Hematopoietic multipotent progenitor cell (in vitro differentiated cells): ENCODE results near the gene SH3BP1. TPM values are rescaled to one million over a fixed set of nuclear protein-coding genes. Genes with fewer than 3 reads are reported as not detected.

ENCODE experiments used
- DNase-seq, 3 donors: peaks; one replicate each; pipeline ENCODE4 v3.0.0-alpha.2; 2011 to 2015; ENCODE audit warnings: low read depth in 2 of 3, low spot score in 2 of 3
- total RNA-seq: library from RNA; depleted of rRNA; stranded (reverse); fragments of >200 nt; gene quantifications from one replicate; pipeline ENCODE4 v1.2.3, GENCODE V29; 2012

Gene SH3BP1
- total RNA-seq, 1 donor: 32.3 TPM

DNA sequence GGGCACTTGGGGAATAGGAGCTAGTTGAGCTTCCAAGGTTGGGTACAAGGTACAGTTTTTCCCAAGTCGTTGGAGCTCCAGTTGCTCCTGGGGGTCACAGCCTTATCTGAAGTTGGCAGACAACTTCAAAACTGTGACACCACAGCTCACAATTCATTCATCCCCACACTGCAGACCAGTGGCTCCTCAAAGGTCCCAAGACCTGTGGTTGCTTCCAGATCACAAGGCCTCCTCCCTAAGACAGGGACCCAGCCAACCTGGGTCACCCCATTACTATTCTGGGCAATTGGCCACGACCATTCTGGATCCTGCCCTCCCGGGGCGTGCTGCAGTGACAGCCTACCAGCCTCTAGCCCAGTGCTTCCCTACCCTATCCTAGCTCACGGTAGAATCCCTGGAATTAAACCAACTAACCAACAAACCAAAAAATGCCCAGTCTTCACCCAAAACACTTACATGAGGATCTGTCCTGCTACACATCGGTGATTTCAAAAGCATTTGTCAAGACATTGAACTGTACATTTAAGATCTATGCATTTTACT is 18.2 kb downstream of the SH3BP1 start:
- no peak for DNase-seq

DNA sequence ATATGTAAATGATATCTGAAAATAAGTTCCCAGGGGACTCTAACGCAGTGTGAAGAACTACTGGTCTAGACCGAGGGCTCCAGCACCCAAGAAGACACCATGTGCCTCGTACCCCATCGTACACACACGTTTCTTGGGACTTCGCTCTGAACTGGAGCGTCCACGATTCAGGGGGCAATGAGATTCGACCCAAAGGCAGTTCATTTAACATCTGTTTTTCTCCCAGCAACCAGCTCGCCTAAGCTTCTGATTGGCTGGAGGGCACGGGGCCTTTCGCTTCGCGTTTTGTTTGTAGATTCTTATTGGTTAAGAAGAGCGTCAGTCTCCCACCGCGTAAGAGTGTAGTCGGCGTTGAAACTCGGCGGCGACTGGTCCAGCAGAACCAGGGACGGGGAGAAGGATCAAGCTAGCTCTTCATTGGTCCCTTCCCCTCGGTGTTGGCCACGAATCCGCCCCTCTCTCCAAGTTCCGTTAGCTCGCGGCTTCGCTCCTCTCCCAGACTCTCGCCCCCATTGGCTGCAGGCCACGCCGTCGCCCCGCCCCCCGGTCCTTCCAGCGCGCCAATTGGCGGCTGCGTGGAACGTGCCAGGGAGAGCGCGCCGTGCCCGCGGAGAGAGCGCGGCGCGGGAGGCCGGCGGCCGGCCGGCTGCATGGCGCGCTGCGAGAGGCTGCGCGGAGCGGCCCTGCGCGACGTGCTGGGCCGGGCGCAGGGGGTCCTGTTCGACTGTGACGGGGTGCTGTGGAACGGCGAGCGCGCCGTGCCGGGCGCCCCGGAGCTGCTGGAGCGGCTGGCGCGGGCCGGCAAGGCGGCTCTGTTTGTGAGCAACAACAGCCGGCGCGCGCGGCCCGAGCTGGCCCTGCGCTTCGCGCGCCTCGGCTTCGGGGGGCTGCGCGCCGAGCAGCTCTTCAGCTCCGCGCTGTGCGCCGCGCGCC is 18.9 kb downstream of the SH3BP1 start, which contains the start of gene PDXP:
TSS of gene PDXP (plus strand) at position 591 of the 933 bp plus-strand sequence. CDS start at position 651, 60 bp downstream.
- peak; percentile 91 to 100 (median 100) for DNase-seq

DNA sequence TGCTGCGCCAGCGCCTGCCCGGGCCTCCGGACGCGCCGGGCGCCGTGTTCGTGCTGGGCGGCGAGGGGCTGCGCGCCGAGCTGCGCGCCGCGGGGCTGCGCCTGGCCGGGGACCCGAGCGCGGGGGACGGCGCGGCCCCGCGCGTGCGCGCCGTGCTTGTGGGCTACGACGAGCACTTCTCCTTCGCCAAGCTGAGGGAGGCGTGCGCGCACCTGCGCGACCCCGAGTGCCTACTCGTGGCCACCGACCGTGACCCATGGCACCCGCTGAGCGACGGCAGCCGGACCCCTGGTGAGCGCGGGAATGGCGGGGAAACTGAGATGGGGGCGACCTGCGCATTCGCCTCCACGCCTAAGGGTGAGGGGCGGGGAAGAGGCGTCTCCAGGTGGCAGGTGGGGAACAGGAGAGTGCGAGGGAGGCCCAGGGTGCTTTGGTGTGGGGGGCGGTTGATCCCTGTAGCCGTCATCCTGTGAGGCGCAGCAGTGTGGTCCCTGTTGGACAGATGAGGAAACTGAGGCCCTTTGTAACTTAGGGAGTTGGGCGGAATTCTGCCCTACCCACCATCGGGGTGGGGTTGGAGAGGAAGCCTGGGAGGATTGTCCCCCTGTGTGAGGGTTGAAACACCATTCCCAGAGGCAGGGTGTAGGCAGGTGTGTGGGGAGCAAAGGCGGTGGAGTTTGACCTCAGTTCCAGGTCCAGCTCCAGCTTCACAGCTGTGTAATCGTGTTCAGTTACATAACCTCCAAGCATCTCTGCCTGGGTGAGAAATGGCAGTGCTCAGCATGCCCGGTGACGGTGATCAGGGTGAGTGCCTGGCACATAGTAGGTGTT is 19.8 kb downstream of the SH3BP1 start:
- DNase-seq: no peak

GRCh38 chr22:37659897-37660708 is 20.6 kb downstream of the SH3BP1 start:
- DNase-seq: no peak

DNA sequence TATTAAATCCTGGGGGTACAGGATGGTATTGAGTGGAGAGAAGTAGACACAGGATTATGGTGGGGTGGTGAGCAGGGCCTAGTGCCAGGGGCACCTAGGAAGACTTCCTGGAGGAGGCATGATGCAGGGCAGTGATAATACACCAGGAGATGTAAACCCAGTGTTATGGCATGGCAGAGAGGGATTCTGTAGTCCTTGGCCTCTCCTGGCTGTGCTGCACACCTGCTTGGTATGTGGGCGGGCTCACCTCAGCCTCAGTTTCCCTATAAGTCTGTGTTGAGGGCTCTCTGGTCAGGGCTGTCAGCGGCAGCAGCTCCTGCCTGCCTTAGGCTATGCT is 21.2 kb downstream of the SH3BP1 start:
- no peak for DNase-seq

DNA sequence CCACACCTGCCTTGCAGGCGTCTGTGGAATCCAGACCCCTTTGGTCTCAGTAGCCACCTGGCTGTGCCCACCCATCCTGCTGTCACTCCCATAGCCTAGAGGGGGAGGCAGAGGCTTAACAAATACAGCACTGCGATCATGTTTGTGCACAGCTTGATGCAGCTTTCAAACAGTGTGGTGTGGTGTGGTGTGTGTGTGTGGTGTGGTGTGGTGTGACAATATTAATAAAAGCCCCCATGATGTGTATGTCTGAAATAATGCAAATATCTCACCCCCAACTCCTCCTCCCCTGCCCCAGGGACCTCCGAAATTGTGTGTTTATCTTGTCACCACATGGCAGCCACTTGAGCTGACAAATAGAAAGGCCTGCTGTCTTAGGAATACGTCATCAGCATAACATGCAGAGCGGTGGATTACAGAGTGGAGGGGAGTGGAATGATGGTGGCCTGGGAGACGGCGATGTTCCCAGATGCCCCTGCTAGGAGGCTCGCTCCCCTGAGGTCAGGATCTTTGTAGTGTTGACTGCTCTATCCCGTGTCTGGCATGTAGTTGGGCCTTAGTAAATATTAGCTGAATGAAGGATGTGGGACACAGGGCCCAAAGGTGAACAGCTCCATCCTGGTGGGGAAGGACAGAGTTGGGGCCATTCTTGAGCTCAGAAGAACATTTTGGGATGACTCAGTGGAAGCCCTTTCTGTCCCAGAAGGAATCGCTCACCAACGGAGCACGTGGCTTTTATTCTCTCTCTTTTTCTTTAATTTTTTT is 21.9 kb downstream of the SH3BP1 start:
- peak in 2 of 3 donors; percentile 64 to 81 for DNase-seq

- no peak for DNase-seq
Observed at GRCh38 chr22:37662039-37662438, 22.6 kb downstream of the SH3BP1 start.

GRCh38 chr22:37663521-37664140 is 24.2 kb downstream of the SH3BP1 start:
- DNase-seq: no peak

DNA sequence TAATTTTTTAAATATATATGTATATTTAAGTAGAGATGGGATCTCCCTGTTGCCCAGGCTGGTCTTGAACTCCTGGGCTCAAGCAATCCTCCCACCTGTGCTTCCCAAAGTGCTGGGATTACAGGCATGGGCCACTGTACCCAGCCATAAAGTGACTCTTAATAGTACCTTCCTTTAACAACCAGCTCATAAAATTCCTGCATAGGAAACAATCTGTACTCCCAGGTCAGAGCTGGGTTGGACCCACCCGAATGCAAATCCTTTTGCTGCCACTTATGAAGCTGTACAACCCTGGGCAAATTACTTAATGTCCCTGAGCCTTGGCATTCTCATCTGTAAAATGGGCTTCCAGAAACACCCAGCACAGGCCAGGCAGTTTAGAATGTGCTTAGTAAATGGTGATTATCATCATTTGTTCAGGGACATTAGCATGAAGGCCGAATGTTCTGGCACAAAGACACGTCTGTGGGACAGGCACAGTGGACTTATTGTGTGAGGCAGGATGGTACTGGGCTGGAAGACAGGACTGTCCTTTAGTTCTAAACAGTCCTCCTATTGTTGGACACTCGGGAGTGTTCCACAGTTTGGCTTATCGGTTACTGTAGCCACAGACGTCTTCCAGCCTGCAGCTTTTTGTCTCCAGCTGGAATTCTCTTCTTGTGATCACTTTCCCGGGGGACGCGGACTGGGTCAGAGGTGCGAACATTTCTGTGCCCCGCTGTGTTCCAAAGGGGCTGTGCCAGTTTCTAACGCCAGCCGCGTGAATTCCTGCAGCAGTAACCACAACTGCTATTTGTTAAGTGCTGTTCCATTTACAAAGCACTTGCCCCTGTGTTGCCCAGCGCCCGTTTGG is 25.0 kb downstream of the SH3BP1 start:
- no peak for DNase-seq

GRCh38 chr22:37665487-37665886 is 26.0 kb downstream of the SH3BP1 start:
- no peak for DNase-seq

DNA sequence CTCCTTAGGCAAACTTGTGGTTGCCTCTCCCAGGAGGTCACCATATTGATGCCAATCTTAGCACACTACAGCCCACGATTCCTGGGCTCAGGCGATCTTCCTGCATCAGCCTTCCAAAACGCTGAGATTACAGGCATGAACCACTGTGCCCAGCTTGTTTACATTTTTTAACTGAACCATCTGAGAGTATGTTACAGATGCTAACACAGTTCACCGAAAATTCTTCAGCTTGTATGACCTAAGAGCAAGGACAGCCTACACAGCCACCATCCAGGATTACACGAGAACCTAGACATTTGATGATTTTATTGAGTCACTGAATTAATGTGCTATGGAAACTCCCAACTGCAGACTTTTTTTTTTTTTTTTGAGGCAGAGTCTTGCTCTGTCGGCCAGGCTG is 30.1 kb downstream of the SH3BP1 start:
- DNase-seq: no peak

DNA sequence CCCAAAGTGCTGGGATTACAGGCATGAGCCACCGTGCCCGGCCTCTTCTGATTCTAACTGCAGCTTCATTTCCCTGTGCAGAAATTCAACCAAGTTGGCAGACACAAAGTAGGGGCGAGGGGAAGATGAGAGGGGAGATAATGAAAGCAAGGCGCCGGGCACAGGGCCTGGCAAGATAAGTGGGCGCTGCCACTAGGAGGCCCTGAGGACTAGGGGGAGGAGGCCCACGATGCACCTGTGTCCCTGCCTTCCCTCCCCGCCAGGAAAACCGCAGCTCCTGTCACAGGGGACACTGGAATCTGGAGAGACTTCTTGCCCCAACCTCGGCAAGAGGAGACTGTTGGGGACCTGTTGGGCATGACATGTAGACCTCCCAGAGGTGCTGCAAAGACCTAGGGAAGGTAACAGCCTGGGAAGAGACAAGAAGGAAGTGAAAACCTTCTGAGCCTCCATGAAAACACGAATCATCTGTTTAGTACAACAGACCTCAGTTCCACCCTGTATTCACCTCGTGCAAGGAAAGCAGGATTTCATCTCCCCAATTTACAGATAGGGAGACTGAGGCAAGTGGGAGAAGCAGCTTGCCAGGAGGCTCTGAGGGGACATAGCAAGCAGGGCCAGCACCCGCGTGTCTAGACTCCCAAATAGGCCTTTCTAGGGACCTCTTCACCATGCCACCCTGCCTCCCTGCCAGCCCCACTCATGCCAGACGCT is 32.9 kb downstream of the SH3BP1 start:
- DNase-seq: peak in 1 of 3 donors; percentile 53

GRCh38 chr22:37672920-37673455 is 33.5 kb downstream of the SH3BP1 start:
- peak in 2 of 3 donors; percentile 52 to 69 for DNase-seq

DNA sequence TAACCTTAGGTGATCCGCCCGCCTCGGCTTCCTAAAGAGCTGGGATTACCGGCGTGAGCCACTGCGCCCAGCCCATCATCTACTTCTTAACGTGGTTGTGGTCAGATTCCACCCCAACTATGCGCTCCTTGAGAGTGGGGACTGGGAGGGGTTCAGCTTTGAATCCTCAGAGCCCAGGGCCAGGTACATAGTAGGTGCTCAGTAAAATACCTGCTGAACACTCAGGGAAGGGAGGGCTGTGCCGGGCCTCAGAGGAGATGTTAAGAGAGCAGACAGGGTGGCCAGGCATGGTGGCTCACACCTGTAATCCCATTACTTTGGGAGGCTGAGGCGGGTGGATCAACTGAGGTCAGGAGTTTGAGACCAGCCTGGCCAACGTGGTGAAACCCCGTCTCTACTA is 34.8 kb downstream of the SH3BP1 start:
- DNase-seq: no peak

- DNase-seq: peak in 2 of 3 donors; percentile 77
Observed at GRCh38 chr22:37674951-37675929, 35.8 kb downstream of the SH3BP1 start, which contains the start of gene LGALS1. TSS of gene LGALS1 (plus strand) at chr22:37675636. CDS start at chr22:37675703, 67 bp downstream.
